HepG2 (cell line): Measurements from ENCODE around the gene PLEKHG5. TPM values are rescaled to one million over a fixed set of nuclear protein-coding genes. Genes with fewer than 3 reads are reported as not detected.

Source experiments
- ATAC-seq: fragments of 200-7000 bp; cut with Tn5 transposase; 3 replicates; pipeline ENCODE4 v1.9.1; 2020; ENCODE audit warnings: mild to moderate bottlenecking, moderate library complexity
- BruUV-seq: library from RNA; stranded (reverse); fragments of 400-500 nt; replicated peaks from 2 replicates; lab custom pipeline; 2021; lab: Mats Ljungman, UMichigan
- CTCF ChIA-PET: fragments of 300-600 bp; formaldehyde crosslinking; extraction: SDS; loops from one replicate; lab custom pipeline; 2021; ENCODE audit warnings: low total read pairs, inconsistent platforms, low intra/inter-chr PET ratio; lab: Yijun Ruan, JAX
- POLR2A ChIA-PET: fragments of 350-600 bp; sonication (Branson Sonifier 250); formaldehyde crosslinking; loops from one replicate; lab custom pipeline; 2020; ENCODE audit warnings: antibody characterized with exemption, inconsistent platforms; lab: Yijun Ruan, JAX
- DNase-seq: peaks from one replicate; pipeline ENCODE4 v3.0.0-alpha.2; 2015; ENCODE audit warnings: low spot score
- FAIRE-seq: peaks from 3 replicates; lab custom pipeline; 2011; peaks lifted over from hg19 to GRCh38; lab: Jason Lieb, UNC
- H2AFZ ChIP-seq: one replicate; pipeline ENCODE4 v1.6.1; 2011; ENCODE audit warnings: low read length, inconsistent platforms
- H3K27ac ChIP-seq: fragments of 300-600 bp; 3 replicates; pipeline ENCODE4 v1.8.0; 2011; ENCODE audit warnings: mixed run types, mild to moderate bottlenecking, mixed read lengths, low read length, inconsistent platforms; ENCODE audit not compliant: insufficient read depth; ENCODE audit errors: extremely low read length
- H3K27me3 ChIP-seq, 2 experiments: fragments of 200-600 bp in 1 of 2; 2 replicates in 1 of 2; 3 replicates in 1 of 2; pipeline versions ENCODE4 v1.6.0 to v1.8.0; 2011; ENCODE audit warnings: low read length in 2 of 2, mild to moderate bottlenecking in 2 of 2, moderate library complexity in 2 of 2, inconsistent platforms in 1 of 2; ENCODE audit not compliant: insufficient read depth in 2 of 2, control insufficient read depth in 1 of 2
- H3K36me3 ChIP-seq, 2 experiments: fragments of 200-600 bp in 1 of 2; replicated peaks in 1 of 2; 2 replicates in 1 of 2; 3 replicates in 1 of 2; pipeline versions ENCODE4 v1.5.1 to v1.8.0; 2011; ENCODE audit warnings: low read length in 2 of 2, inconsistent platforms in 1 of 2; ENCODE audit not compliant: insufficient read depth in 2 of 2, control insufficient read depth in 1 of 2
- H3K4me1 ChIP-seq: 2 replicates; pipeline ENCODE4 v1.5.1; 2012; ENCODE audit warnings: low read length, inconsistent platforms; ENCODE audit not compliant: insufficient read depth
- H3K4me2 ChIP-seq: 2 replicates; pipeline ENCODE4 v1.6.0; 2011; ENCODE audit warnings: low read depth, low read length, inconsistent platforms
- H3K4me3 ChIP-seq, 3 experiments: fragments of 200-600 bp in 1 of 3; sonication (generic), shearing (Covaris generic) in 1 of 3; replicated peaks in 1 of 3; 2 replicates each; pipeline ENCODE4 v1.5.1; 2011 to 2016; ENCODE audit warnings: low read length in 3 of 3, inconsistent platforms in 2 of 3, low read depth in 2 of 3, mild to moderate bottlenecking in 2 of 3, control low read depth in 1 of 3, mixed read lengths in 1 of 3; ENCODE audit not compliant: insufficient read depth in 1 of 3
- H3K79me2 ChIP-seq: one replicate; pipeline ENCODE4 v1.6.1; 2011; ENCODE audit warnings: low read length, inconsistent platforms; ENCODE audit not compliant: insufficient read depth
- H3K9ac ChIP-seq: 2 replicates; pipeline ENCODE4 v1.6.0; 2011; ENCODE audit warnings: mild to moderate bottlenecking, low read depth, low read length, inconsistent platforms; ENCODE audit not compliant: insufficient read depth
- H3K9me3 ChIP-seq: 2 replicates; pipeline ENCODE4 v1.5.1; 2012; ENCODE audit warnings: mild to moderate bottlenecking, low read length
- H4K20me1 ChIP-seq: 2 replicates; pipeline ENCODE4 v1.6.0; 2011; ENCODE audit warnings: inconsistent platforms, mild to moderate bottlenecking, low read length, moderate library complexity; ENCODE audit not compliant: insufficient read depth
- CAMTA2 ChIP-seq: sonication (generic); formaldehyde crosslinking; IDR thresholded peaks from 2 replicates; pipeline ENCODE4 v1.4.0; 2020; ENCODE audit warnings: mild to moderate bottlenecking, missing genetic modification reagents, borderline replicate concordance
- CCAR2 ChIP-seq: fragments of 200-400 bp; formaldehyde crosslinking; optimal IDR thresholded peaks from 2 replicates; pipeline ENCODE3; 2018; ENCODE audit warnings: low read depth, mild to moderate bottlenecking, low read length, moderate library complexity
- EEA1 ChIP-seq: sonication (generic); formaldehyde crosslinking; IDR thresholded peaks from 2 replicates; pipeline ENCODE4 v1.5.1; 2020; ENCODE audit warnings: mild to moderate bottlenecking, missing genetic modification reagents, borderline replicate concordance
- ELF1 ChIP-seq: sonication (generic); formaldehyde crosslinking; IDR thresholded peaks from 2 replicates; pipeline ENCODE4 v1.4.0; 2020; ENCODE audit warnings: missing genetic modification reagents
- FOXA1 ChIP-seq, 2 experiments: fragments of 450-650 bp in 1 of 2; sonication (generic) in 1 of 2; formaldehyde crosslinking in 1 of 2; IDR thresholded peaks; 2 replicates each; pipeline versions ENCODE4 v1.4.0 to v1.6.1; 2016 to 2020; ENCODE audit warnings: missing genetic modification reagents in 1 of 2
- FOXO1 ChIP-seq: sonication (generic); formaldehyde crosslinking; IDR thresholded peaks from 2 replicates; pipeline ENCODE4 v1.4.0; 2020; ENCODE audit warnings: missing genetic modification reagents
- GATA4 ChIP-seq: sonication (generic); IDR thresholded peaks from 2 replicates; pipeline ENCODE4 v1.6.1; 2016; ENCODE audit warnings: antibody characterized with exemption, low read depth, borderline replicate concordance
- ISX ChIP-seq: sonication (generic); formaldehyde crosslinking; conservative IDR thresholded peaks from 2 replicates; pipeline ENCODE4 v1.5.0; 2020; ENCODE audit warnings: missing genetic modification reagents
- JDP2 ChIP-seq: sonication (generic); formaldehyde crosslinking; IDR thresholded peaks from 2 replicates; pipeline ENCODE4 v1.8.1; 2022; ENCODE audit warnings: missing genetic modification reagents, borderline replicate concordance
- KAT8 ChIP-seq: IDR thresholded peaks from 2 replicates; pipeline ENCODE4 v1.6.1; 2016; ENCODE audit warnings: missing genetic modification reagents, missing compliant biosample characterization
- MED1 ChIP-seq: sonication (generic); formaldehyde crosslinking; IDR thresholded peaks from 2 replicates; pipeline ENCODE4 v1.4.0; 2020; ENCODE audit warnings: missing genetic modification reagents
- SATB2 ChIP-seq: sonication (generic); formaldehyde crosslinking; IDR thresholded peaks from 2 replicates; pipeline ENCODE4 v1.5.0; 2020; ENCODE audit warnings: missing genetic modification reagents
- SRSF9 ChIP-seq: fragments of 200-400 bp; formaldehyde crosslinking; IDR thresholded peaks from 2 replicates; pipeline ENCODE4 v1.6.1; 2018; ENCODE audit warnings: borderline replicate concordance, mild to moderate bottlenecking, low read depth, low read length; ENCODE audit not compliant: insufficient read depth, poor library complexity, severe bottlenecking
- TIGD3 ChIP-seq: sonication (generic); formaldehyde crosslinking; IDR thresholded peaks from 2 replicates; pipeline ENCODE4 v1.5.1; 2020; ENCODE audit warnings: mild to moderate bottlenecking, missing genetic modification reagents, borderline replicate concordance
- ZFP91 ChIP-seq: sonication (generic); formaldehyde crosslinking; IDR thresholded peaks from 2 replicates; pipeline ENCODE4 v1.9.0; 2022; ENCODE audit warnings: missing genetic modification reagents, mild to moderate bottlenecking, borderline replicate concordance
- ZNF614 ChIP-seq: IDR thresholded peaks from 2 replicates; pipeline ENCODE4 v1.6.1; 2018; ENCODE audit warnings: missing biosample characterization, missing genetic modification reagents, inconsistent platforms, borderline replicate concordance
- WGBS: methylation state at CpG from one replicate; pipeline ENCODE4 v1.1.6; 2017; ENCODE audit warnings: low lambda C conversion rate; 5-methylcytosine and 5-hydroxymethylcytosine counted together
- in situ Hi-C: cut with HindIII; loops from 2 replicates; pipeline ENCODE4 v1.10.0; 2017; ENCODE audit warnings: low pct_unique_long_range_greater_than_20kb; ENCODE audit not compliant: extremely low pct_ligation_motif_present
- intact Hi-C: fragments of 100-400 bp; cut with micrococcal nuclease; formaldehyde crosslinking; loops from one replicate; pipeline ENCODE4 v1.10.0; 2022; ENCODE audit not compliant: unreplicated experiment
- polyA plus RNA-seq, 8 experiments: library from polyadenylated mRNA; depleted of rRNA in 3 of 8; stranded (reverse) in 7 of 8; unstranded in 1 of 8; fragments of >200 nt; fragmentation: Illumina TruSeq in 4 of 8; extraction: Trizol in 4 of 8; gene quantifications; 2 replicates each; pipeline versions ENCODE4 v1.2.1 to v1.2.3, GENCODE V29; 2011 to 2016; ENCODE audit warnings: low read depth in 4 of 8, missing spikeins in 1 of 8, mixed read lengths in 1 of 8; ENCODE audit not compliant: insufficient read depth in 1 of 8
- total RNA-seq, 5 experiments: library from RNA; depleted of rRNA; stranded (reverse); fragments of >200 nt; fragmentation: Illumina TruSeq; extraction: Trizol; gene quantifications; 2 replicates each; pipeline ENCODE4 v1.2.3, GENCODE V29; 2016; ENCODE audit warnings: low read depth in 1 of 5
- TF ChIP-seq, protein P1 (sequence below): sonication (generic); formaldehyde crosslinking; conservative IDR thresholded peaks from 2 replicates; pipeline ENCODE4 v1.5.0; 2020; ENCODE audit warnings: missing genetic modification reagents

Gene PLEKHG5
- total and polyA plus RNA-seq, 2 of the 13 experiments (the other 11 are each of a cell fraction or from before 2014, with no cell fraction given) = 1.9 to 3.5 TPM

- Histone ChIP-seq H3K36me3 (no peaks in the 10 kb centered on the region), H3K4me3 (no peak overlapping the region), H3K79me2 (no peaks in the 10 kb centered on the region), H3K9ac (no peak overlapping the region), H3K9me3 (no peaks in the 10 kb centered on the region), H3K27me3 (peaks cover 21 to 46% of the 10 kb centered on the region in 2 experiments; a peak in 4 of 5 replicates), H3K27ac (no peak overlapping the region), H3K4me2 (0 out of 2 replicates have a peak overlapping the region, but pooled peaks have one; percentile 14), H2AFZ (no peak overlapping the region), H3K4me1 (peaks cover 76% of the 10 kb centered on the region), H4K20me1 (no peaks in the 10 kb centered on the region)
- in situ Hi-C loops (no loop called here), intact Hi-C loops (no loop called here)
- WGBS = 79% methylated on average over 7 of the region's 11 CpGs
- ChIA-PET POLR2A (interaction anchor here (0.6 to 1.2 kb wide), 4 partner anchors 13 to 46 kb away, joined by 3 read pairs; partner anchors contain the start of genes NOL9 and TAS1R1), CTCF (no interaction called here)
- TF ChIP-seq ZFP91 (CRISPR knock-in tag) (no peak), FOXA1 (IDR thresholded peaks at IDR 0.05) (no peak), FOXA1 (CRISPR knock-in tag; IDR thresholded peaks at IDR 0.05) (no peak), CAMTA2 (CRISPR knock-in tag) (no peak), TIGD3 (CRISPR knock-in tag) (no peak), ZNF614 (CRISPR knock-in tag) (no peak), JDP2 (CRISPR knock-in tag) (no peak), EEA1 (CRISPR knock-in tag) (no peak), MED1 (no peak), ELF1 (CRISPR knock-in tag) (no peak), SRSF9 (no peak), KAT8 (CRISPR knock-in tag) (no peak), ISX (no peak), CCAR2 (no peak), GATA4 (no peak), SATB2 (CRISPR knock-in tag) (no peak), FOXO1 (no peak)
- TF ChIP-seq, protein P1, sequence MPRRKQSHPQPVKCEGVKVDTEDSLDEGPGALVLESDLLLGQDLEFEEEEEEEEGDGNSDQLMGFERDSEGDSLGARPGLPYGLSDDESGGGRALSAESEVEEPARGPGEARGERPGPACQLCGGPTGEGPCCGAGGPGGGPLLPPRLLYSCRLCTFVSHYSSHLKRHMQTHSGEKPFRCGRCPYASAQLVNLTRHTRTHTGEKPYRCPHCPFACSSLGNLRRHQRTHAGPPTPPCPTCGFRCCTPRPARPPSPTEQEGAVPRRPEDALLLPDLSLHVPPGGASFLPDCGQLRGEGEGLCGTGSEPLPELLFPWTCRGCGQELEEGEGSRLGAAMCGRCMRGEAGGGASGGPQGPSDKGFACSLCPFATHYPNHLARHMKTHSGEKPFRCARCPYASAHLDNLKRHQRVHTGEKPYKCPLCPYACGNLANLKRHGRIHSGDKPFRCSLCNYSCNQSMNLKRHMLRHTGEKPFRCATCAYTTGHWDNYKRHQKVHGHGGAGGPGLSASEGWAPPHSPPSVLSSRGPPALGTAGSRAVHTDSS = no peak
- FAIRE-seq (no peak), ATAC-seq (no peak), DNase-seq (no peak)
- BruUV-seq = no TSS peak
These were observed 17.3 kb upstream of the PLEKHG5 start for GRCh38 chr1:6508816-6509189.
